ENCODE results near the gene C19orf47.

GRCh38 chr19:40298026-40298425 is 50.2 kb downstream of the C19orf47 start:
- TF ChIP-seq CTCF (IDR thresholded peaks at IDR 0.05 in 4 of 5, conservative IDR thresholded peaks at IDR 0.05 in 1 of 5) = no peak
- no peak for TF ChIP-seq POLR2A (IDR thresholded peaks at IDR 0.05)
